ENCODE measurements around the gene UROC1.

Gene UROC1

DNA sequence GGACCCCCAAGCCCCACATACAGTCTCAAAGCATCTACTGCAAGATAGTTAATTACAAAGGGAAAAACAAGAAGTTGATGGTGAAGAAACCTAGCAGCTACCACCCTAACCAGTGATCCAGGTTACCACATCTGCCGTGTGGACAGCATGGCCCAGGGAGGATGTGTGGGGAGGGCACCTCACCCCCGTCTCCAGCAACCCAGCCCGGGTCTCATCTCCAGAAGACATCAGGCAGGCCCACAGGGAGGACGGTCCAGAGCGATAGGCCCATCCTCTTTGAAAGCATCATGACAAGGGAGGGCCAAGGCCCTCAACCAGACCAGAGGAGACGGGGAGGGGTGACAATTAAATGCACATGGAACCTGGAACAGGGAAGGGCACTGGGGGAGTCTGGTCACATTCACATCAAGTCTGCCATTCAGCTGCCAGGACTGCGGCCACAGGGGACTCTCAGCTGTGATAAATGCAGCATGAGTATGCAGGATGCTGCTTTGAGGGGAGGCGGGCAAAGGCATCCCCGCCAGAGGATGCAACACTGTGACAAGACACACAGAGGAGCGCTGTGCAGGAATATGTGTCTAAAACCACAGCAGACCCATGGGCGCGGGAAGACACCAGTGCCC lies 60.7 kb downstream of the UROC1 start:
- DNase-seq: no peak

GRCh38 chr3:126456211-126456610 lies 61.4 kb downstream of the UROC1 start:
- DNase-seq: no peak

GRCh38 chr3:126454437-126455198 lies 63.0 kb downstream of the UROC1 start:
- DNase-seq: no peak

- no peak for DNase-seq
Observed at GRCh38 chr3:126454025-126454424, 63.5 kb downstream of the UROC1 start.

GRCh38 chr3:126452213-126452612 lies 65.4 kb downstream of the UROC1 start:
- DNase-seq: no peak

- DNase-seq: no peak
Observed at GRCh38 chr3:126451511-126451910, 66.1 kb downstream of the UROC1 start.

GRCh38 chr3:126450744-126451143 lies 66.8 kb downstream of the UROC1 start:
- DNase-seq: no peak

- no peak for DNase-seq
Observed at GRCh38 chr3:126450219-126450618, 67.4 kb downstream of the UROC1 start.

GRCh38 chr3:126449621-126450051 lies 67.9 kb downstream of the UROC1 start:
- no peak for DNase-seq

DNA sequence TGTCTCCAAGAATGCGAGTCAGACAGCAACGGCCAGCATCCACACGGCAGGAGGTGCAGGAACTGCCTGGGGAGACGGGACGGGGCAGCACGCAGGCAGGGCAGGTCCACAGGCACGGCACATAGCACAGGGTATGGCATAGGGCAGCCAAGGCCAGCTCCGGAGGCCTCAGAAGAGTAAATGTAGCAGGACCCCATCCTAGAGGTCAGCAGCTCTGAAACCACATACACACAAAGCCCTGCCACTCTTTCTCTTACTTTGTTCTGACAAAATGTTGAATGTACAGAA lies 68.7 kb downstream of the UROC1 start:
- DNase-seq: no peak

DNA sequence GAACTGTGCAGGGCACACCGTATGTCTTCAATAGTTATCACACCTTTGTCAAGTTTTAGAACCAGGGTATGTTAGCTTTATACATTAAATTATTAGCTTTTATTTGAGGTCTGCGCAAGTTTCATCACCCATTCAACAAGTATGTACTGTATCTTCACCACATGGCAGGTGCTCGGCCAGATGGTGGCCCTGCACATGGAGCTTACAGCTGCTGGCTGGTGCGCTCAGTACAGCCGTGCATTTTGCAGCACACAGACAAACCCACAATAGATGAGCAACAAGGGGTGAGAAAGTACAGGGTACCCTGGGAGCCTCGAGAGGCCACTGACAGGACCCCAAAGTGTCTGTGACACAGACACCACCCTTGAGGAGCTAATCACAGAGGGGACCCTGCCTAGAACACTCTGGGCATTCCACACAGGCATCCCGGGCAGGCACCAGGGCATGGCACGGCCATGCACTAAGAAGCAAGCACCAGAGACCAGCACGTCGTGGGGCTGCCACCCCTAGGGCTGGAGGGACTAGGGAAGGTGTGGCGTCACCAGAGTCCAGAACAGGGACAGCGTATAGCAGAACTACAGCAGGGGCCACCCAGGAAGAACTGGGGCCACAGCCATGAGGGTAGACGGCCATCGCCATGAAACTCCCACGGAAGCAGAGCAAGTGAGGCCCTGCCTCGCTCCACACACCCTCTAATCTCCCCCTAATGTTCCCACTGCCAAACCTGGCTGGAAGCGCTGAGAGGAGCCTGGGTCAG lies 69.3 kb downstream of the UROC1 start:
- DNase-seq: no peak

- no peak for DNase-seq
Observed at GRCh38 chr3:126447456-126448106, 70.0 kb downstream of the UROC1 start.

DNA sequence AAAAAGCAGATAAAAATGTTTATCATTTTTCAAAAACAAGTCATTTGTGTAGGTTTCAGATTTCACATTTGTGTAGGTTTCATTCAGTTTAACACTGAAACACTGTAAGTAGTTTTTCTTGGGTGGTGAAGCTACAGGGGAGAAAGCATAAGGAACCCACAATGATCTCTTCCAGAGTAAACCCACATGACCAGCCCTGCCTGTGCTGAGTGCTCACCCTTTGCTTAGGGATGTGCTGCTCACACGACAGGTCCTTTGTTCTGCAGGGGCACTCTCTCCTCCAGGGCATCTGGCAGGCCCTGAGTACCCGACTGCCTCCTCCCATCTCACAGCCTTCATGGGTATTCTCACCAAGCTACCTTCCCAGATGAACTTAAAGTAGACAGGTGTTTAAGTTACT lies 70.8 kb downstream of the UROC1 start:
- no peak for DNase-seq

DNA sequence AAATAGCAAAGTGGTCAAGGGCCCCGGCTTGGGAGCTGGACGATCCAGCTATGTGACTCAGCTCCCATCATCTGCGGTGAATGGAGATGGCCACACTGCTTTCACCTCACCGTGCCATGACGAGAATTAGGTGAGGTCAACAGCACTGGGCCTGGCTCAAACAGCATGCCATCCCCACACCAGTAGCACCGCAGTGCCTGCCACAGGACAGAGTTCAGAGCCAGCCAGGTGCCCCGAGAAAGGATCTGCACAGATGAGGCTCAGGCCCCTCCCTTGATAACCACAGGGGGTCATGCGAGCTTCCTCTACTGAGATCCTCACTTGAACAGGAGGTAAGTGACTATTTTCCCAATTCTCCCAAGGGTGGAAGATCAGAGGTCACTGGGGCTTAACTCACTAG lies 71.3 kb downstream of the UROC1 start:
- no peak for DNase-seq

- DNase-seq: no peak
Observed at GRCh38 chr3:126445506-126445905, 72.1 kb downstream of the UROC1 start.

- DNase-seq: no peak
Observed at GRCh38 chr3:126442856-126443242, 74.7 kb downstream of the UROC1 start.

DNA sequence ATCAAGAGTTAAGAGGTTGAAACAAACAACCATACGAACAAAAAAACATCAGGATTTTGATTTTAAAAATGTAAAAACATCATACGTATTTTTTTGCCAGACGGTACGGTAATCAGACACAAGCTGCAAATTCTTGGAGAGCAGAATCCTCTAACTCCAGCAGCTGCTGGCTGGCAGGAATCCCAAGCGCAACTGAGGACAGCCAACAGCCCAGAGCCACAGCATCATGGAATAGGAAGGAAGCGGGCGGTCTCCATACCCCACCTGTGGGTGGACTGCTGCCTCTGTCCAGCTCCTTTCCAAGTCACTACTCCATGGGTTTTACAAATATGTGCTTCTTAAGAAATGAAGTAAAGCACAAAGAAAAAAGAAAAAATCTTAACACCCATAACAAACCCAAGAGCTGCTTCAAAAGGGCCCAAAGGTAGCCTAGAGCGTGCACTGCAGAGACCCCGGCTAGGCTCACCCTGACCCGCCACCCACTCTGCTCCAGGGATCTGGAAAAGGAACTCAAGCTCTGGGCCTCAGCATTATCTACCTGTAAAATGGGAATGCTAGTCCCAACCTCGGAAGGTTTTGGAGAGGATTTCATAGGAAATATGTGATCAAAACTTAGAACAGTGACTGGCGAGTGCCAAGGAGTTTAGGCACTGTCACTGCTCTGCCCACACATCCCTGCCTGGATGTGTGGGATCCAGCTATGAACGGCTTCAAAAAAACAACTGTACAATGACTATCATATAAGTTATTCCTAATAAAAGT lies 75.3 kb downstream of the UROC1 start:
- no peak for DNase-seq

- no peak for DNase-seq
Observed at GRCh38 chr3:126441256-126441880, 76.2 kb downstream of the UROC1 start.

GRCh38 chr3:126440709-126440995 lies 76.9 kb downstream of the UROC1 start:
- DNase-seq: no peak

DNA sequence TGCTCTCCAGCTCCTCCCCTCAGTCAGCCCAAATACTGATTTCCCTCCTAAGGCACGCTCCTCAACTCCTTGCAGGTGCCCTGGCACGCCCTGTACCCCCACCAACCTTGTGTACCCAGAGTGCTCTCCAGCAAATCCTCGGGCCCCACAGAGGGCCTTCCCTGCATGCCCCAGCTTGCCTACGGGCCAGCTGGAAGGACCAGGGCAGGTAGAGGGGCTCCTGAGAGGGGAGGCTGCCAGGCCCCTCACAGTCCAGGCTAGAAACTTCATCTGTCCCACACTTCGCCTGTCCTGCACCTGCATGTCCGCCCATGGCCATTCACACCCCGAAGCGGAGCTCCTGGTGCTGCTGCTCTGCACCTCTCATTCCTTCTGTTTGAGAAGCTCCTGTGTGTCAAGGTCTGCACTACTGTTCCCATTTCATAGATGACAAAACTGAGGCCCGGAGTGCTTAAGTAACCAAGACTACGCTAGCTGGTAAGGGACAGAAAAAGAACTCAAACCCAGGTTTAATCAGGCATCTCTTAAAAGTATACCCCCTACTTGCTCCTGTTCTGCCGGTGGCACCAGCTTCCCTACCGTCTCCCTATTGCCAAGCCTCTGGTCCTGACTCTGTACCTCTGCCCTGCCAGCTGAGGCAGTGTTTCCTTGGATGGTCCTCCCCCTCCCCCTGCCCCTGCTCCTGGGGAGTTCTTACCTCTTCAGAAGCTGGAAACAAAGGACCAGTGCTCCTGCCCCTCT lies 77.4 kb downstream of the UROC1 start:
- DNase-seq: no peak

DNA sequence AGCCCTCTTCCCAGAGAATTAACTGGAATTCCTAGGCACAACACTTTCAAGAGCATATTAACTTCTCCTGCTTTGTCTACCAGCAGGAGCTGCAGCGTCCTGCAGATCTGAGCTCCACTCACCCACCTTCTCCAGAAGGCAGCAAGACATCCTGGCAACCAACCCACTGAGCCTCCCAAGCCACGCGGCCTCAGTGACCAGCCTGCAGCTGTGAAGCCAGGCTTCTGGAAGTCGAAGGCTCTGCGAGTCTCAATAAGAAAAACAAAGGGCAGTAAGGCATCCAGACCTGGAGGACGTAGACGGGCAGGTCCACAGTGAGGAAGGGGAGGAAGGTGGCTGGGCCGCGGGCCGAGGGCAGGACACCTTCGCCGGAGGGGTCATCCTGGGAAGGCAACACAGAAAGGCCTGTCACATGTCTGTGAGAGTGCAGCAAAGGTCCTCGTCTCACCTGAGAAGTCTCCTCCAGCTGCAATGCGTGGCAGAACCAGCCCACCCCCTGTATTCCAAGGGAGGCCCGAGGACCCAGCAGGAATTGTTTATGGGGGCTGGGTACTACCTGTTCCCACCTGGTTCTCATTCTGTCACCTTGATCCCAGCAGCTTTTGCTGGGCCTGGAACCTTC lies 78.1 kb downstream of the UROC1 start:
- DNase-seq: no peak
